Thoracic aorta (tissue), 2 donors: Measurements from ENCODE around the gene KRTAP10-4. TPM values are rescaled to one million over a fixed set of nuclear protein-coding genes. Genes with fewer than 3 reads are reported as not detected.

Experiments used
- ATAC-seq: fragments of 150-250 bp; one replicate; pipeline ENCODE4 v1.8.0; 2017; ENCODE audit warnings: low read depth; ENCODE audit not compliant: insufficient number of reproducible peaks, low FRiP score
- DNase-seq: peaks from one replicate; pipeline ENCODE4 v3.0.0-alpha.2; 2020; ENCODE audit warnings: low spot score
- H3K27ac ChIP-seq, 2 donors: fragments of 200-600 bp; sonication (generic); 1 replicate in 1 of 2; 2 replicates in 1 of 2; pipeline ENCODE4 v1.5.1; 2016; ENCODE audit warnings: mild to moderate bottlenecking in 2 of 2, moderate library complexity in 2 of 2
- H3K27me3 ChIP-seq: fragments of 200-600 bp; sonication (generic); replicated peaks from 2 replicates; pipeline ENCODE4 v1.6.0; 2016; ENCODE audit warnings: mild to moderate bottlenecking; ENCODE audit not compliant: insufficient read depth
- H3K36me3 ChIP-seq: fragments of 200-600 bp; sonication (generic); one replicate; pipeline ENCODE4 v1.5.1; 2016
- H3K4me1 ChIP-seq, 2 donors: fragments of 200-600 bp; sonication (generic); 1 replicate in 1 of 2; 2 replicates in 1 of 2; pipeline versions ENCODE4 v1.5.1 to v1.6.0; 2016; ENCODE audit warnings: low read depth in 2 of 2, mild to moderate bottlenecking in 1 of 2; ENCODE audit not compliant: control insufficient read depth in 1 of 2
- H3K4me3 ChIP-seq: fragments of 200-600 bp; sonication (generic); 2 replicates; pipeline ENCODE4 v1.5.1; 2016; ENCODE audit warnings: mild to moderate bottlenecking
- H3K9me3 ChIP-seq: fragments of 200-600 bp; sonication (generic); 2 replicates; pipeline ENCODE4 v1.5.1; 2016
- total RNA-seq, 2 donors: library from RNA; depleted of rRNA; stranded (reverse); fragments of >200 nt; gene quantifications; one replicate each; pipeline versions ENCODE4 v1.1.0 to v1.2.3, GENCODE V29; 2016
- TF ChIP-seq, protein P1 (sequence below): fragments of 200-600 bp; sonication (generic); IDR thresholded peaks from one replicate; pipeline ENCODE4 v1.5.1; 2019; ENCODE audit warnings: antibody characterized with exemption

The KRTAP10-4 gene
- total RNA-seq, 2 donors from 2014 or later, result not detected

DNA sequence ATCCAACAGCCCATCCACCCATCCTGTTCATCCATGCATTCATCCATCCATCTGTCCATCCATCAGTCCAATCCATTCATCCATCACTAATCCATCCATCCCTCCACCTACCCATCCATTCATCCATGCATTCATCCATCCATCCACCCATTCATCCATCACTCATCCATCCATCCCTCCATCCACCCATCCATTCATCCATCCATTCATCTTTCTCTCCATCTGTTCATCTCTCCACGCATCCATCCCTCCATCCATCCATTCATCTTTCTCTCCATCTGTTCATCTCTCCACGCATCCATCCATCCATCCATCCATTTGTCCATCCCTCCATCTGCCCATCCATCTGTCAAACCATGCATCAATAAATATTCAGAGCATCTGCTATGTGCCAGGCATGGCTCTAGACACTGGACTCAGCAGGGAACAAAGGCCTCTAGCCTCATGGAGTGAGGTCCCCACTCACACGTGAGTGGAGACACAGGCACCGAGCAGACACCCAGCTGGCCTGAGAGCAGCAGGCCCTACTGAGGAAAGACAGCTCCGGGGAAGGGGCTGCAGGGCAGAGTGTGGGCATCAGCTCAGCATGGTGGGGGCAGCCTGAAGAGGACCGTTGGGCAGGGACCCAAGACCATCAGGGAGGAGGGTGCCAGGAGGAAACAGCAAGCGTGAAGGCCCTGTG lies 43.2 kb upstream of the KRTAP10-4 start:
- no peak for DNase-seq
- H3K4me1 ChIP-seq, result no peaks in the 10 kb centered on the region
- TF ChIP-seq, protein P1, sequence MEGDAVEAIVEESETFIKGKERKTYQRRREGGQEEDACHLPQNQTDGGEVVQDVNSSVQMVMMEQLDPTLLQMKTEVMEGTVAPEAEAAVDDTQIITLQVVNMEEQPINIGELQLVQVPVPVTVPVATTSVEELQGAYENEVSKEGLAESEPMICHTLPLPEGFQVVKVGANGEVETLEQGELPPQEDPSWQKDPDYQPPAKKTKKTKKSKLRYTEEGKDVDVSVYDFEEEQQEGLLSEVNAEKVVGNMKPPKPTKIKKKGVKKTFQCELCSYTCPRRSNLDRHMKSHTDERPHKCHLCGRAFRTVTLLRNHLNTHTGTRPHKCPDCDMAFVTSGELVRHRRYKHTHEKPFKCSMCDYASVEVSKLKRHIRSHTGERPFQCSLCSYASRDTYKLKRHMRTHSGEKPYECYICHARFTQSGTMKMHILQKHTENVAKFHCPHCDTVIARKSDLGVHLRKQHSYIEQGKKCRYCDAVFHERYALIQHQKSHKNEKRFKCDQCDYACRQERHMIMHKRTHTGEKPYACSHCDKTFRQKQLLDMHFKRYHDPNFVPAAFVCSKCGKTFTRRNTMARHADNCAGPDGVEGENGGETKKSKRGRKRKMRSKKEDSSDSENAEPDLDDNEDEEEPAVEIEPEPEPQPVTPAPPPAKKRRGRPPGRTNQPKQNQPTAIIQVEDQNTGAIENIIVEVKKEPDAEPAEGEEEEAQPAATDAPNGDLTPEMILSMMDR, result no peak
- H3K27me3 ChIP-seq, result no peaks in the 10 kb centered on the region
- H3K36me3 ChIP-seq, result no peaks in the 10 kb centered on the region
- no peak overlapping the region for H3K4me3 ChIP-seq
- H3K9me3 ChIP-seq, result no peaks in the 10 kb centered on the region
- no peak overlapping the region for H3K27ac ChIP-seq
- ATAC-seq, result no peak

DNA sequence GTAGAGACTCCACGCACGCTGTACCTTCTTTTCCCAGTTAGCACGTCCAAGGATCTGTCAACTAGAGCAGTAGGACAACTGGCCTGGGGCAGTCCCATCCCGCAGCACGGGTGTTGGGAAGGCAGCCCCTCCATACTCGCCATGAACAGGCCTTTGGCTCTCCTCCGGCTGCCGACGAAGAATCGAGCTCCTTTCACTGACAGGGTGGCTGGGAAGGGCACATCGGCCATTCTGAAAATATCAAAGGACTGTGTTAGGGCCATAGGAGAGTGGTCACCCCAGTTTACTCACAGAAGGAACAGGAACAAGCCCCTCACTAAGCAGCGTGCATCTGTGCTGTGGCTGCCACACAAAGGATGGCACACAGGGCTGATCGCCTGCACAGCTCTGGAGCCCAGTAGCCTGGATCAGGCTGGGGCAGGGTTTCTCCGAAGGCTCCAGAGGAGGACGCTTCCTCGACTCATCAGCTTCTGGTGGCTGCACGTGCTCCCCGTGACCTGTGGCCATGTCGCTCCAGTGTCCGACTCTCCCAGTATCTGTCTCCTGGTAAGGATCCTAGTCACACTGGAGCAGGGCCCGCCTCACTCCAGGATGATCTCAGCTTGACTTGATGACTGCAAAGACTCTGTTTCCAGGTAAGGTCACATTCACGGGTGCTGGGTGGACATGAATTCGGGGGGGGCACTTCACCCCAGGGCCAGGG lies 42.5 kb upstream of the KRTAP10-4 start:
- Histone ChIP-seq H3K4me1 (no peaks in the 10 kb centered on the region), H3K27me3 (no peaks in the 10 kb centered on the region), H3K27ac (no peak overlapping the region), H3K9me3 (no peaks in the 10 kb centered on the region), H3K36me3 (no peaks in the 10 kb centered on the region), H3K4me3 (no peak overlapping the region)
- DNase-seq (no peak), ATAC-seq (no peak)
- TF ChIP-seq, protein P1, result no peak

DNA sequence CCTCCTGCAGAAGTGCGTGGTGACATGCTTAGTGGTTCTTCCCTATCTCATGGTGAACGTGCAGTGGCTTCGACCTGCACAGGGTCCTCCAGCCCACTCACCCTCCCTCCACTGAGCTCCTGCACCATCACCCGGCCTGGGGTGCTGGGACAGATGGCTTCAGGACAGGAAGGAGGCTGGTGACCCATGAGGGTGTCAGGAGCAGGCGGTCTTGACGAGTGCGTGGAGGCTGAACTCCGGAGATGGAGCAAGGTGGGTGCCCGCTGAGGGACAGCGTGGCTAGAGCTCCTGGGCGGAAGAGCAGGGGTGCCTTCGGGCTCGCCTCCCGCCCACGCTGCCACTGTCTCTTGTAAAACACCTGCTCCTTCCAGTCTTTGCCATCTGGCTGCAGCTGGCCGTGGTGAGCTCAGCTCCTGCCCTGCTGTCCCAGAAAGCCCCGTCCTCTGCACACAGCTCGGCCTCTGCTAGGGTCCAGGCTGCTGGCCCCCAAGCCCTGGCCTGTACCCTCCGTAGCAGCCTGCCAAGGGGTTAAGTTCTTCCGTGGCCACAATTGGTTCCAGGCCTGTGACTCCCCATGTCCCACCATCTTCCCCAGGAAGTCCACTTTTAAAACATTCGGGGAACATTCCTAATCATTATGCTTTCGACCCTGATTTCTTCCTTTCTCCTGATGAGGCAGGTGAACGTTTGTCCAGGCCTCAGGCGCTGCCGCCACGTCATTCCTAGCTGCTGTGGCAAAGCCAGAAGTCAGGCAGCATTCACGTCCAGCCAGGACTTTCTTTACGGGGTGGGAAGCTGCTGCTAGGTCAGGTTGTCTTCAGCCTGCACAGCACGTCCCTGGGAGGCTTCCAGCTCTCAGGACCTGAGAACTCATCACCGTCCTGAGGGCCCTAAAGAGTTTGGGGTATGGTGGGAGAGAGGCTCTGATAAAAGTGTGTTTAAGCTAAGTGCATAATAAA lies 41.6 kb upstream of the KRTAP10-4 start:
- no peaks in the 10 kb centered on the region for H3K27me3 ChIP-seq
- H3K27ac ChIP-seq, result no peak overlapping the region
- H3K4me3 ChIP-seq, result no peak overlapping the region
- no peaks in the 10 kb centered on the region for H3K36me3 ChIP-seq
- DNase-seq (no peak), ATAC-seq (no peak)
- no peaks in the 10 kb centered on the region for H3K4me1 ChIP-seq
- H3K9me3 ChIP-seq, result no peaks in the 10 kb centered on the region
- TF ChIP-seq, protein P1, result no peak

DNA sequence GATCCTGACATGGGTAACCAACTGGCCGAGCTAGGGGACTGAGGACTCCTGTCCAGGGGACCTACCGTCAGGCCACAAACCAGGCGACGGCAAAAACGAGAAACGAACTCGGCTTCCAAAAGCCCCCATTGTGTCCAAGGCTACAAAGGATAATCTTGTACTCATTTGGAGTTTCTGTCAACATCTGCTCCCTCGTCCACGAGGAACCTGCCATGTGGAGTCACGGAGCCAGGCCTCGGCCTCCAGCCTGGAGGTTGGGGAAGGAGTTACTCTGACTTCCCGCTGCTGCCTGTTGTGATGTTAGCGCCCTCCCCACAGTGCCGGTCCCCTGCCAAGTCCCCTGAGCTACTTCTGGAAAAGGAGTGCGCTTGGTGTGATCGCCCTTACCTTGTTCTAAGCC lies 40.8 kb upstream of the KRTAP10-4 start:
- no peaks in the 10 kb centered on the region for H3K9me3 ChIP-seq
- no peaks in the 10 kb centered on the region for H3K27me3 ChIP-seq
- ATAC-seq (no peak), DNase-seq (no peak)
- H3K27ac ChIP-seq, result no peak overlapping the region
- no peak overlapping the region for H3K4me3 ChIP-seq
- H3K4me1 ChIP-seq, result no peaks in the 10 kb centered on the region
- TF ChIP-seq, protein P1, result no peak
- no peaks in the 10 kb centered on the region for H3K36me3 ChIP-seq
